ENCODE data around the gene TNS2. TPM values are rescaled to one million over a fixed set of nuclear protein-coding genes. Genes with fewer than 3 reads are reported as not detected.

TNS2 gene
- polyA plus RNA-seq, 1 of the 3 experiments (the other 2 are of a cell fraction): 50.0 TPM

DNA sequence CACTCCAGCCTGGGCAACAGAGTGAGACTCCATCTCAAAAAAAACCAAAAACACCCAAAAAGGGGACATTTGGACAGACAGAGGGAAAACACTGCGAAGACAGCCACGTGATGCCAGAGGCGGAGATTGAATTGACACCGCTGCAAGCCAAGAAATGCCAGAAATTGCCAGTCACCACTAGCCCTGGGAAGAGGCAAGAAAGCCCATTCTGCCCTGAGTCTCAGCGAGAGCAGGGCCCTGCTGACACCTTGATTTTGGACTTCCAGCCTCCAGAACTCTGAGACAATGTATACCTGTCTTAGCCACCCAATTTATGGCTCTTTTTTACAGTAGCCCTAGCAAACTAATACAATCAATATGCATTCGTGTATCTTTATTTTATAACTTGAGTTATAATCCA is 40.2 kb downstream of the TNS2 start (continued):
- TF ChIP-seq, protein P1, sequence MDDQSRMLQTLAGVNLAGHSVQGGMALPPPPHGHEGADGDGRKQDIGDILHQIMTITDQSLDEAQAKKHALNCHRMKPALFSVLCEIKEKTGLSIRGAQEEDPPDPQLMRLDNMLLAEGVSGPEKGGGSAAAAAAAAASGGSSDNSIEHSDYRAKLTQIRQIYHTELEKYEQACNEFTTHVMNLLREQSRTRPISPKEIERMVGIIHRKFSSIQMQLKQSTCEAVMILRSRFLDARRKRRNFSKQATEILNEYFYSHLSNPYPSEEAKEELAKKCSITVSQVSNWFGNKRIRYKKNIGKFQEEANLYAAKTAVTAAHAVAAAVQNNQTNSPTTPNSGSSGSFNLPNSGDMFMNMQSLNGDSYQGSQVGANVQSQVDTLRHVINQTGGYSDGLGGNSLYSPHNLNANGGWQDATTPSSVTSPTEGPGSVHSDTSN (IDR thresholded peaks at IDR 0.05): no peak
- TF ChIP-seq FOSL2 (IDR thresholded peaks at IDR 0.05; ENCODE audit: borderline replicate concordance, low read depth): no peak
- TF ChIP-seq, protein P2, sequence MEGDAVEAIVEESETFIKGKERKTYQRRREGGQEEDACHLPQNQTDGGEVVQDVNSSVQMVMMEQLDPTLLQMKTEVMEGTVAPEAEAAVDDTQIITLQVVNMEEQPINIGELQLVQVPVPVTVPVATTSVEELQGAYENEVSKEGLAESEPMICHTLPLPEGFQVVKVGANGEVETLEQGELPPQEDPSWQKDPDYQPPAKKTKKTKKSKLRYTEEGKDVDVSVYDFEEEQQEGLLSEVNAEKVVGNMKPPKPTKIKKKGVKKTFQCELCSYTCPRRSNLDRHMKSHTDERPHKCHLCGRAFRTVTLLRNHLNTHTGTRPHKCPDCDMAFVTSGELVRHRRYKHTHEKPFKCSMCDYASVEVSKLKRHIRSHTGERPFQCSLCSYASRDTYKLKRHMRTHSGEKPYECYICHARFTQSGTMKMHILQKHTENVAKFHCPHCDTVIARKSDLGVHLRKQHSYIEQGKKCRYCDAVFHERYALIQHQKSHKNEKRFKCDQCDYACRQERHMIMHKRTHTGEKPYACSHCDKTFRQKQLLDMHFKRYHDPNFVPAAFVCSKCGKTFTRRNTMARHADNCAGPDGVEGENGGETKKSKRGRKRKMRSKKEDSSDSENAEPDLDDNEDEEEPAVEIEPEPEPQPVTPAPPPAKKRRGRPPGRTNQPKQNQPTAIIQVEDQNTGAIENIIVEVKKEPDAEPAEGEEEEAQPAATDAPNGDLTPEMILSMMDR (IDR thresholded peaks at IDR 0.05): no peak

DNA sequence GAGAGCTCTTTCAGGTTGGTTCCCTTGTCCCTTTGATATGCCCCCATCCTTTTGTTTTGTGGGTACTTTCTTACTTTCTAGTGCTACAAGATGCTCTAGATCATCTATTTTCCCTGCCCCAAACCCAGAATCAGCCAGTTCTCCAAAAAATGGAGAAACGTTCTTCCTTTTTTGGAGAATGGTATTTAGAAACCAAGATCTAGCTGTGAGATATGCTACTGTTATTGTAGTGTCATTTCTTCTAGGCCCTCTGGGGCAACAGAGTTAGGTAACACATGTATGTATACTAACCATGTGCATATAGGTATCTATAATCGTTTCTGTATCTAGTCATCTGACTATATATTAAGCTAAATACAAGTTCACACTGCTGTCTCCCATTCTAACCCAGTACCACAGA is 40.7 kb downstream of the TNS2 start:
- DNase-seq: no peak
- Histone ChIP-seq H3K4me3 (ENCODE audit: low read depth in 2 of 2, low read length in 1 of 2) (no peak overlapping the region), H3K4me2 (no peak overlapping the region), H3K9me2 (no peaks in the 10 kb centered on the region), H3K27me3 (ENCODE audit: insufficient read depth) (no peaks in the 10 kb centered on the region), H3K9ac (no peak overlapping the region), H2AFZ (ENCODE audit: low read depth) (no peak overlapping the region), H3K27ac (ENCODE audit: low read depth in 2 of 2, low read length in 1 of 2) (peak overlapping the region in 1 of 2 experiments; percentile 3; a peak in 1 of 4 replicates), H3K9me3 (no peaks in the 10 kb centered on the region), H3K79me2 (ENCODE audit: insufficient read depth) (no peaks in the 10 kb centered on the region), H3K36me3 (replicated peaks in 1 of 2; ENCODE audit: control insufficient read depth in 1 of 2, insufficient read depth in 2 of 2, low read length in 1 of 2) (no peaks in the 10 kb centered on the region), H3F3A (replicated peaks; ENCODE audit: insufficient read depth) (no peaks in the 10 kb centered on the region), H4K20me1 (ENCODE audit: insufficient read depth) (no peaks in the 10 kb centered on the region), H3K4me1 (ENCODE audit: control insufficient read depth in 1 of 2, insufficient read depth in 2 of 2, low read depth in 1 of 2, low read length in 1 of 2) (peaks cover 0 to 4% of the 10 kb centered on the region in 2 experiments; a peak in 1 of 4 replicates)
- ChIA-PET CTCF (interaction anchor here (1.6 to 4.9 kb wide), 2 partner anchors 10 to 24 kb away, joined by 5 to 48 read pairs; partner anchors contain the start of gene SPRYD3), POLR2A (interaction anchor here (1.4 kb wide), 1 partner anchor 11 kb away, joined by 4 read pairs; the partner anchor contains the start of gene SPRYD3)
- 32% methylated on average over 2 of the region's 2 CpGs for WGBS (ENCODE audit: low lambda C conversion rate)
- TF ChIP-seq, protein P3, sequence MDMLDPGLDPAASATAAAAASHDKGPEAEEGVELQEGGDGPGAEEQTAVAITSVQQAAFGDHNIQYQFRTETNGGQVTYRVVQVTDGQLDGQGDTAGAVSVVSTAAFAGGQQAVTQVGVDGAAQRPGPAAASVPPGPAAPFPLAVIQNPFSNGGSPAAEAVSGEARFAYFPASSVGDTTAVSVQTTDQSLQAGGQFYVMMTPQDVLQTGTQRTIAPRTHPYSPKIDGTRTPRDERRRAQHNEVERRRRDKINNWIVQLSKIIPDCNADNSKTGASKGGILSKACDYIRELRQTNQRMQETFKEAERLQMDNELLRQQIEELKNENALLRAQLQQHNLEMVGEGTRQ (IDR thresholded peaks at IDR 0.05; ENCODE audit: borderline replicate concordance, low read depth, low read length): no peak
- TF ChIP-seq SIN3A (IDR thresholded peaks at IDR 0.05; ENCODE audit: borderline replicate concordance, low read depth, low read length) (no peak), RCOR1 (IDR thresholded peaks at IDR 0.05; ENCODE audit: low read length) (no peak), GABPA (IDR thresholded peaks at IDR 0.05; ENCODE audit: low read depth) (no peak), TAF1 (IDR thresholded peaks at IDR 0.05; ENCODE audit: borderline replicate concordance, low read depth, low read length) (no peak)
- TF ChIP-seq, protein P4, sequence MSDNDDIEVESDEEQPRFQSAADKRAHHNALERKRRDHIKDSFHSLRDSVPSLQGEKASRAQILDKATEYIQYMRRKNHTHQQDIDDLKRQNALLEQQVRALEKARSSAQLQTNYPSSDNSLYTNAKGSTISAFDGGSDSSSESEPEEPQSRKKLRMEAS (IDR thresholded peaks at IDR 0.05; ENCODE audit: low read depth): no peak
- TF ChIP-seq, protein P5, sequence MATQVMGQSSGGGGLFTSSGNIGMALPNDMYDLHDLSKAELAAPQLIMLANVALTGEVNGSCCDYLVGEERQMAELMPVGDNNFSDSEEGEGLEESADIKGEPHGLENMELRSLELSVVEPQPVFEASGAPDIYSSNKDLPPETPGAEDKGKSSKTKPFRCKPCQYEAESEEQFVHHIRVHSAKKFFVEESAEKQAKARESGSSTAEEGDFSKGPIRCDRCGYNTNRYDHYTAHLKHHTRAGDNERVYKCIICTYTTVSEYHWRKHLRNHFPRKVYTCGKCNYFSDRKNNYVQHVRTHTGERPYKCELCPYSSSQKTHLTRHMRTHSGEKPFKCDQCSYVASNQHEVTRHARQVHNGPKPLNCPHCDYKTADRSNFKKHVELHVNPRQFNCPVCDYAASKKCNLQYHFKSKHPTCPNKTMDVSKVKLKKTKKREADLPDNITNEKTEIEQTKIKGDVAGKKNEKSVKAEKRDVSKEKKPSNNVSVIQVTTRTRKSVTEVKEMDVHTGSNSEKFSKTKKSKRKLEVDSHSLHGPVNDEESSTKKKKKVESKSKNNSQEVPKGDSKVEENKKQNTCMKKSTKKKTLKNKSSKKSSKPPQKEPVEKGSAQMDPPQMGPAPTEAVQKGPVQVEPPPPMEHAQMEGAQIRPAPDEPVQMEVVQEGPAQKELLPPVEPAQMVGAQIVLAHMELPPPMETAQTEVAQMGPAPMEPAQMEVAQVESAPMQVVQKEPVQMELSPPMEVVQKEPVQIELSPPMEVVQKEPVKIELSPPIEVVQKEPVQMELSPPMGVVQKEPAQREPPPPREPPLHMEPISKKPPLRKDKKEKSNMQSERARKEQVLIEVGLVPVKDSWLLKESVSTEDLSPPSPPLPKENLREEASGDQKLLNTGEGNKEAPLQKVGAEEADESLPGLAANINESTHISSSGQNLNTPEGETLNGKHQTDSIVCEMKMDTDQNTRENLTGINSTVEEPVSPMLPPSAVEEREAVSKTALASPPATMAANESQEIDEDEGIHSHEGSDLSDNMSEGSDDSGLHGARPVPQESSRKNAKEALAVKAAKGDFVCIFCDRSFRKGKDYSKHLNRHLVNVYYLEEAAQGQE (IDR thresholded peaks at IDR 0.05; ENCODE audit: low read depth, low read length): no peak
- TF ChIP-seq, protein P6, sequence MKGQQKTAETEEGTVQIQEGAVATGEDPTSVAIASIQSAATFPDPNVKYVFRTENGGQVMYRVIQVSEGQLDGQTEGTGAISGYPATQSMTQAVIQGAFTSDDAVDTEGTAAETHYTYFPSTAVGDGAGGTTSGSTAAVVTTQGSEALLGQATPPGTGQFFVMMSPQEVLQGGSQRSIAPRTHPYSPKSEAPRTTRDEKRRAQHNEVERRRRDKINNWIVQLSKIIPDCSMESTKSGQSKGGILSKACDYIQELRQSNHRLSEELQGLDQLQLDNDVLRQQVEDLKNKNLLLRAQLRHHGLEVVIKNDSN (IDR thresholded peaks at IDR 0.05; ENCODE audit: borderline replicate concordance, low read depth): no peak

Measured in SK-N-SH (cell line).